ENCODE data around the gene FRZB. TPM values are rescaled to one million over a fixed set of nuclear protein-coding genes. Genes with fewer than 3 reads are reported as not detected.

The FRZB gene
- total and polyA plus RNA-seq, 9 of the 15 experiments (the other 6 are each of a cell fraction or from before 2014, with no cell fraction given), result 0.01 to 0.05 (median 0.03) TPM; not detected in 6

- Histone ChIP-seq H3K4me3 (no peak overlapping the region), H3K79me2 (ENCODE audit: control insufficient read depth, insufficient read depth, low read length) (no peaks in the 10 kb centered on the region), H3K36me3 (ENCODE audit: control insufficient read depth, insufficient read depth, low read length) (no peaks in the 10 kb centered on the region), H3K27ac (ENCODE audit: extremely low read depth, low read depth, low read length) (no peak overlapping the region), H3K4me1 (replicated peaks in 1 of 2; ENCODE audit: control insufficient read depth in 2 of 2, insufficient read depth in 2 of 2, low read length in 2 of 2) (no peaks in the 10 kb centered on the region), H3K4me2 (ENCODE audit: insufficient read depth, low read length) (no peak overlapping the region), H2AFZ (ENCODE audit: low read depth, low read length) (no peak overlapping the region), H3K9me3 (replicated peaks; ENCODE audit: control insufficient read depth, insufficient read depth, low read depth, low read length) (no peaks in the 10 kb centered on the region; the same call in 1 of the 2 replicates), H3K9ac (ENCODE audit: insufficient read depth in 1 of 2, low read depth in 2 of 2, low read length in 2 of 2) (no peak overlapping the region), H4K20me1 (replicated peaks; ENCODE audit: control insufficient read depth, insufficient read depth, low read length) (no peaks in the 10 kb centered on the region), H3K27me3 (ENCODE audit: control insufficient read depth in 2 of 2, insufficient read depth in 2 of 2, low read length in 2 of 2) (peaks cover 0 to 9% of the 10 kb centered on the region in 2 experiments; a peak in 1 of 5 replicates), H3K9me1 (ENCODE audit: control insufficient read depth, insufficient read depth, low read length) (no peaks in the 10 kb centered on the region)
- BruUV-seq (replicated peaks), result no TSS peak
- FAIRE-seq (no peak), ATAC-seq (no peak), DNase-seq (ENCODE audit: extremely low read depth in 1 of 4, low spot score in 3 of 4) (no peak)
- ChIA-PET POLR2A (interaction anchor here (0.5 to 0.6 kb wide), 2 partner anchors 186 to 520 kb away, joined by 3 read pairs; no protein-coding TSS in a partner anchor), CTCF (ENCODE audit: low intra/inter-chr PET ratio) (no interaction called here)
- TF ChIP-seq RHOXF2B (CRISPR knock-in tag; conservative IDR thresholded peaks at IDR 0.05) (no peak), NR2C2 (CRISPR knock-in tag; IDR thresholded peaks at IDR 0.05) (no peak), NR2C2 (tag; IDR thresholded peaks at IDR 0.05) (0 out of 2 replicates have a peak, but pooled peaks have one; percentile 24), NR2C1 (IDR thresholded peaks at IDR 0.05) (no peak), NR2C1 (tag; IDR thresholded peaks at IDR 0.05) (peak; percentile 38; the same call in 1 of the 2 replicates), ZNF354B (CRISPR knock-in tag; IDR thresholded peaks at IDR 0.05) (no peak), TAF7 (tag; IDR thresholded peaks at IDR 0.05) (no peak), SRSF9 (IDR thresholded peaks at IDR 0.05; ENCODE audit: borderline replicate concordance, low read depth, low read length) (no peak)
- WGBS (ENCODE audit: insufficient coverage, low coverage, missing lambda C conversion rate), result 11% methylated on average over 3 of the region's 3 CpGs
- in situ Hi-C loops (cut with MboI) (no loop called here), intact Hi-C loops (cut with micrococcal nuclease) (no loop called here)
These were observed 24.4 kb upstream of the FRZB start for GRCh38 chr2:182890773-182891378.

Measured in K562 (cell line).